Mucosa of descending colon (tissue), 3 donors: ENCODE results near the gene C19orf12. TPM values are rescaled to one million over a fixed set of nuclear protein-coding genes. Genes with fewer than 3 reads are reported as not detected.

Source experiments
- ATAC-seq: fragments of 200-7000 bp; cut with Tn5 transposase; one replicate; pipeline ENCODE4 v1.9.1; 2020; ENCODE audit warnings: mild to moderate bottlenecking, moderate library complexity
- DNase-seq, 3 donors: peaks; one replicate each; pipeline ENCODE4 v3.0.0-alpha.2; 2020
- H3K36me3 ChIP-seq: fragments of 200-600 bp; one replicate; pipeline ENCODE4 v1.8.0; 2021; ENCODE audit warnings: low read depth, mild to moderate bottlenecking
- H3K4me1 ChIP-seq: fragments of 200-600 bp; one replicate; pipeline ENCODE4 v1.8.0; 2021; ENCODE audit warnings: low read depth, mild to moderate bottlenecking
- H3K4me3 ChIP-seq: fragments of 200-600 bp; one replicate; pipeline ENCODE4 v1.8.0; 2021; ENCODE audit warnings: mild to moderate bottlenecking
- H3K9me3 ChIP-seq: fragments of 200-600 bp; one replicate; pipeline ENCODE4 v1.8.0; 2021; ENCODE audit warnings: mild to moderate bottlenecking
- intact Hi-C, 2 donors: fragments of 100-400 bp; cut with DNase I in 1 of 2; cut with micrococcal nuclease in 1 of 2; formaldehyde crosslinking; loops; one replicate each; pipeline versions ENCODE4 v1.11.0 to v1.11.1; 2022; cut with DNase I, micrococcal nuclease
- total RNA-seq, 3 donors: library from RNA; stranded (reverse); fragmentation: NEBNext Ultra II Directional in 2 of 3; extraction: Animal tissue kit (Norgen Biotek cat#: 25700) in 2 of 3; gene quantifications; one replicate each; pipeline versions ENCODE4 v1.2.1 to v1.2.4, GENCODE V29; 2021 to 2023
- TF ChIP-seq, protein P1 (sequence below): fragments of 200-600 bp; IDR thresholded peaks from one replicate; pipeline ENCODE4 v1.8.0; 2022; ENCODE audit warnings: antibody characterized with exemption, mild to moderate bottlenecking
- donor health status: DM: no; HTN: no; CAD: no; lungs with moderate emphysema.
- donor health status: DM: no; HTN: no; CAD: no.
- donor health status: DM: no; HTN: yes; CAD: no.

C19orf12 gene
- total RNA-seq, 3 donors from 2014 or later, result 17.0 to 26.6 (median 18.4) TPM

GRCh38 chr19:29653398-29653797, 61.7 kb downstream of the C19orf12 start:
- no peak overlapping the region for H3K4me3 ChIP-seq
- DNase-seq (no peak), ATAC-seq (no peak)
- TF ChIP-seq, protein P1, sequence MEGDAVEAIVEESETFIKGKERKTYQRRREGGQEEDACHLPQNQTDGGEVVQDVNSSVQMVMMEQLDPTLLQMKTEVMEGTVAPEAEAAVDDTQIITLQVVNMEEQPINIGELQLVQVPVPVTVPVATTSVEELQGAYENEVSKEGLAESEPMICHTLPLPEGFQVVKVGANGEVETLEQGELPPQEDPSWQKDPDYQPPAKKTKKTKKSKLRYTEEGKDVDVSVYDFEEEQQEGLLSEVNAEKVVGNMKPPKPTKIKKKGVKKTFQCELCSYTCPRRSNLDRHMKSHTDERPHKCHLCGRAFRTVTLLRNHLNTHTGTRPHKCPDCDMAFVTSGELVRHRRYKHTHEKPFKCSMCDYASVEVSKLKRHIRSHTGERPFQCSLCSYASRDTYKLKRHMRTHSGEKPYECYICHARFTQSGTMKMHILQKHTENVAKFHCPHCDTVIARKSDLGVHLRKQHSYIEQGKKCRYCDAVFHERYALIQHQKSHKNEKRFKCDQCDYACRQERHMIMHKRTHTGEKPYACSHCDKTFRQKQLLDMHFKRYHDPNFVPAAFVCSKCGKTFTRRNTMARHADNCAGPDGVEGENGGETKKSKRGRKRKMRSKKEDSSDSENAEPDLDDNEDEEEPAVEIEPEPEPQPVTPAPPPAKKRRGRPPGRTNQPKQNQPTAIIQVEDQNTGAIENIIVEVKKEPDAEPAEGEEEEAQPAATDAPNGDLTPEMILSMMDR, result no peak
- H3K9me3 ChIP-seq, result no peaks in the 10 kb centered on the region
- no peaks in the 10 kb centered on the region for H3K4me1 ChIP-seq
- H3K36me3 ChIP-seq, result no peaks in the 10 kb centered on the region
- intact Hi-C loops, result no loop called here

DNA sequence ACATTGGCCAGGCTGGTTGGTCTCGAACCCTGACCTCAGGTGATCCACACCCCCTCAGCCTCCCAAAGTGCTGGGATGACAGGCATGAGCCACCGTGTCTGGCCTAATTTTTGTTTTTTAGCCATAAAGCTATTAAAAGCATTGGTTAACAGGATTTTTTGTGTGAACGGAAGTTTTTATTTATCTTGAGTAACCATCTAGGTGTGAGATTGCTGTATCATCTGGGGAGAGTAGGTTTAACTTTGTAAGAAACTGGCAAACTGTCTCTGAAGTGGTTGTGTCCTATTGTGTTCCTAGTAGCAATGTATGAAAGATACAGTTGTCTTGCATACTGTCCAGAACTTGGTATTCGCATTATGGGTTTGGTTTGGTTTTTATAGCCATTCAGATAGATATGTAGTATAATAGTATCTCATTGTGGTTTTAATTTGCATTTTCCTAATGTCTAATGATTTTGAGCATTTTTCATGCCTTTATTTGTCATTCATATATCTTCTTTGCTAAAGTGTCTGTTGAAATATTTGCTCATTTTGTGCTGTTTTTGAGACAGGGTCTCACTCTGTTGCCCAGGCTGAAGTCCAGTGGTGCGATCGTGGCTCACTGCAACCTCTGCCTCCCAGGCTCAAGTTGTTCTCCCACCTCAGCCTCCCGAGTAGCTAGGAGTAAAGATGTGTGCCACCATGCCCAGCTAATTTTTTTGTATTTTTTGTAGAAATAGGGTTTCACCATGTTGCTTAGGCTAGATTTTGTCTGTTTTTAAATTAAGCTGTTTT, 63.3 kb downstream of the C19orf12 start:
- Histone ChIP-seq H3K4me1 (no peaks in the 10 kb centered on the region), H3K9me3 (no peaks in the 10 kb centered on the region), H3K4me3 (no peak overlapping the region), H3K36me3 (no peaks in the 10 kb centered on the region)
- DNase-seq, result no peak
- TF ChIP-seq, protein P1, result no peak
- ATAC-seq, result no peak
- intact Hi-C loops, result no loop called here

DNA sequence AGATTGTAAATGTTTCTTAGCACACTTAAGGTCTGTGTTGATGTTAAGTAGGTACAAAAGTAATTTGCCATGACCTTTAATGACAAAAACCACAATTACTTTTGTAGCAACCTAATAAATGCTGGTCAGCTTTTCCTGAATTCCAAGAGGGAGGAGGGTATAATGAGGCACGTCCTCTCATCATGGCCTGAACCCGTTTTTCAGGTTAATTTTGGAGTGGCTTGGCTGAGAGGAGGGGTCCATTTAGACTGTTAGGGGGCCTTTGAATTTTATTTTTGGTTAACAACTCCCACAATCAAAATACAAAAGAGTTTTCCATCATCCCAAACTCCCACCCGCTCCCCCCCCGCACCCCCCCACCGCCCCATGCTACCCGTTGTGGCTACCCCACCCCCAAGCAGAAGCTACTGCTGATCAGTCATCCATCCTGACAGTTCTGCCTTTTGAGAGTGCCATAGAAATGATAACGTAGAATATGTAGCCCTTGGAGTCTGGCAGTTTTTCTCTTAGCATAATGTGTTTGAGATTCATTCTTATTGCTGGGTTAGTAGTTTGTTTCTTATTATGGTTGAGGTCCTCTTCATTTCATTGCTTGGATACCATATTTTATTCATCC, 64.2 kb downstream of the C19orf12 start:
- Histone ChIP-seq H3K4me3 (no peak overlapping the region), H3K9me3 (no peaks in the 10 kb centered on the region), H3K4me1 (no peaks in the 10 kb centered on the region), H3K36me3 (no peaks in the 10 kb centered on the region)
- DNase-seq, result no peak
- TF ChIP-seq, protein P1, result no peak
- intact Hi-C loops, result no loop called here
- ATAC-seq, result no peak

Other genes starting within 250 kb of the C19orf12 start
- under 1 TPM in 1 of 3 donors, not detected in 2; 0.32 TPM for gene VSTM2B, start 189.3 kb downstream of the C19orf12 start, total RNA-seq
- gene POP4, start 109.0 kb downstream of the C19orf12 start, total RNA-seq, result 10 to 100 TPM; 53.1 to 67.1 (median 65.6) TPM
- gene PLEKHF1, start 49.8 kb downstream of the C19orf12 start, total RNA-seq, result 1 to 10 TPM; 4.0 to 6.9 (median 6.7) TPM
- 1 to 10 TPM; 4.0 to 7.1 (median 4.4) TPM for gene CCNE1, start 96.7 kb upstream of the C19orf12 start, total RNA-seq
- gene URI1, start 227.0 kb upstream of the C19orf12 start, total RNA-seq, result 10 to 100 TPM; 40.0 to 65.5 (median 43.4) TPM